Measurements from ENCODE around the gene CDK5RAP3.
A peak's percentile ranks its signal among the peaks of the same experiment; 100 is the strongest.

CDK5RAP3 gene

GRCh38 chr17:47955497-47956461 is 15.1 kb upstream of the CDK5RAP3 start (continued):
- no peak for TF ChIP-seq ZNF624 (tag by site-specific recombination; IDR thresholded peaks at IDR 0.05)
- TF ChIP-seq ZNF37A (tag by site-specific recombination; IDR thresholded peaks at IDR 0.05), result no peak
- TF ChIP-seq ZNF223 (tag by site-specific recombination; IDR thresholded peaks at IDR 0.05), result no peak
- peak; percentile 78 for TF ChIP-seq ZNF121 (tag by site-specific recombination; IDR thresholded peaks at IDR 0.05)
- TF ChIP-seq ZBTB44 (tag by site-specific recombination; IDR thresholded peaks at IDR 0.05), result no peak
- no peak for TF ChIP-seq ZNF404 (tag by site-specific recombination; IDR thresholded peaks at IDR 0.05)
- TF ChIP-seq ZNF548 (tag by site-specific recombination; IDR thresholded peaks at IDR 0.05), result no peak
- TF ChIP-seq ZNF18 (tag by site-specific recombination; IDR thresholded peaks at IDR 0.05), result no peak
- TF ChIP-seq BCL11A (tag by site-specific recombination; IDR thresholded peaks at IDR 0.05; ENCODE audit: low read depth), result no peak
- no peak for TF ChIP-seq ZNF23 (tag by site-specific recombination; IDR thresholded peaks at IDR 0.05; ENCODE audit: borderline replicate concordance)
- no peak for TF ChIP-seq ZNF670 (tag by site-specific recombination; IDR thresholded peaks at IDR 0.05; ENCODE audit: low read depth)
- no peak for TF ChIP-seq PATZ1 (tag by site-specific recombination; IDR thresholded peaks at IDR 0.05)

GRCh38 chr17:47956791-47957590 is 13.9 kb upstream of the CDK5RAP3 start:
- H3K4me3 ChIP-seq (ENCODE audit: low read depth, low read length), result no peak overlapping the region
- peak overlapping the region; percentile 36; the same call in 1 of the 2 replicates for H3K27ac ChIP-seq (ENCODE audit: extremely low read depth, low read depth, low read length)
- peaks cover 0 to 14% of the 10 kb centered on the region in 2 experiments; a peak in 1 of 3 replicates for H3K36me3 ChIP-seq (ENCODE audit: control insufficient read depth in 2 of 2, insufficient read depth in 1 of 2, low read length in 2 of 2)
- H3K4me1 ChIP-seq (ENCODE audit: control insufficient read depth, insufficient read depth, low read length), result peaks cover 28% of the 10 kb centered on the region
- H3K9me3 ChIP-seq (ENCODE audit: control insufficient read depth, insufficient read depth, low read depth, low read length), result no peaks in the 10 kb centered on the region
- ChIA-PET CTCF (interaction anchor here (1.0 to 22.4 kb wide), 7 partner anchors 9 to 115 kb away, joined by 3 to 592 read pairs (median 6); partner anchors contain the start of genes CDK5RAP3 and PNPO), POLR2A (interaction anchor here (0.6 to 4.0 kb wide), 9 partner anchors 10 to 295 kb away, joined by 3 to 26 read pairs (median 3); partner anchors contain the start of genes CDK5RAP3, PNPO and SP2)
- no peak for TF ChIP-seq ZNF132 (tag by site-specific recombination; IDR thresholded peaks at IDR 0.05; ENCODE audit: borderline replicate concordance)
- TF ChIP-seq ZNF335 (tag by site-specific recombination; conservative IDR thresholded peaks at IDR 0.05), result no peak
- no peak for TF ChIP-seq KLF10 (tag by site-specific recombination; IDR thresholded peaks at IDR 0.05)
- peak; percentile 92 for TF ChIP-seq GLIS1 (tag by site-specific recombination; IDR thresholded peaks at IDR 0.05)
- no peak for TF ChIP-seq ZXDB (tag by site-specific recombination; IDR thresholded peaks at IDR 0.05)
- TF ChIP-seq ZNF843 (tag by site-specific recombination; IDR thresholded peaks at IDR 0.05), result no peak
- TF ChIP-seq ZNF133 (tag by site-specific recombination; IDR thresholded peaks at IDR 0.05), result no peak
- TF ChIP-seq ZNF791 (tag by site-specific recombination; IDR thresholded peaks at IDR 0.05), result no peak
- TF ChIP-seq ZNF704 (tag by site-specific recombination; IDR thresholded peaks at IDR 0.05), result no peak
- no peak for TF ChIP-seq SETDB1 (IDR thresholded peaks at IDR 0.05; ENCODE audit: insufficient read length, low read length)
- TF ChIP-seq BCL6B (tag by site-specific recombination; IDR thresholded peaks at IDR 0.05), result no peak
- TF ChIP-seq ZIC2 (tag by site-specific recombination; IDR thresholded peaks at IDR 0.05), result peak; percentile 89
- TF ChIP-seq ZBTB7A (tag by site-specific recombination; IDR thresholded peaks at IDR 0.05; ENCODE audit: low read depth), result no peak
- peak; percentile 34; the same call in 1 of the 2 replicates for TF ChIP-seq ZNF341 (tag by site-specific recombination; IDR thresholded peaks at IDR 0.05; ENCODE audit: low read depth)
- TF ChIP-seq MZF1 (tag by site-specific recombination; IDR thresholded peaks at IDR 0.05; ENCODE audit: borderline replicate concordance), result no peak
- no peak for TF ChIP-seq ZFP41 (tag by site-specific recombination; IDR thresholded peaks at IDR 0.05; ENCODE audit: borderline replicate concordance)
